Astrocyte of the cerebellum (primary cell): Measurements from ENCODE around the gene ATXN1.

ENCODE experiments used
- DNase-seq: peaks from one replicate; pipeline ENCODE4 v3.0.0-alpha.2; 2011; ENCODE audit warnings: low read depth
- H3K4me3 ChIP-seq: 2 replicates; pipeline ENCODE4 v1.5.1; 2011; ENCODE audit warnings: mild to moderate bottlenecking, low read depth, low read length, moderate library complexity
- CTCF ChIP-seq: IDR thresholded peaks from 2 replicates; pipeline ENCODE4 v1.5.1; 2012; ENCODE audit warnings: low read length, low read depth, moderate library complexity, mild to moderate bottlenecking; ENCODE audit errors: missing control alignments
- in situ Hi-C: cut with HindIII; loops from 2 replicates; pipeline ENCODE4 v1.10.0; 2017; ENCODE audit warnings: low sequenced_read_pairs

The ATXN1 gene

GRCh38 chr6:16277101-16277981, 483.9 kb downstream of the ATXN1 start:
- in situ Hi-C loops: loop anchor here (5.0 kb wide), 1 partner anchor 145 kb away; no protein-coding TSS in a partner anchor
- peak; percentile 65 for TF ChIP-seq CTCF
- H3K4me3 ChIP-seq: no peak overlapping the region
- peak; percentile 70 for DNase-seq

GRCh38 chr6:16274885-16275589, 486.2 kb downstream of the ATXN1 start:
- DNase-seq: no peak

GRCh38 chr6:16274483-16274882, 486.8 kb downstream of the ATXN1 start:
- no peak for DNase-seq
- in situ Hi-C loops: no loop called here
- no peak for TF ChIP-seq CTCF
- H3K4me3 ChIP-seq: no peak overlapping the region

More at GRCh38 chr6:16274885-16275589, 486.2 kb downstream of the ATXN1 start:
- no peak for TF ChIP-seq CTCF
- H3K4me3 ChIP-seq: no peak overlapping the region
- in situ Hi-C loops: loop anchor here (5.0 kb wide), 1 partner anchor 147 kb away; no protein-coding TSS in a partner anchor

- no peak overlapping the region for H3K4me3 ChIP-seq
- no peak for DNase-seq
- in situ Hi-C loops: no loop called here
- no peak for TF ChIP-seq CTCF
These were observed 488.0 kb downstream of the ATXN1 start for GRCh38 chr6:16273256-16273655.

GRCh38 chr6:16272201-16272600, 489.1 kb downstream of the ATXN1 start:
- in situ Hi-C loops: no loop called here
- no peak for TF ChIP-seq CTCF
- H3K4me3 ChIP-seq: no peak overlapping the region
- no peak for DNase-seq

GRCh38 chr6:16271428-16271827, 489.8 kb downstream of the ATXN1 start:
- no peak overlapping the region for H3K4me3 ChIP-seq
- in situ Hi-C loops: no loop called here
- TF ChIP-seq CTCF: no peak
- no peak for DNase-seq
